A673 (cell line): ENCODE results near the gene LDLRAD3.

ENCODE experiments used
- CTCF ChIP-seq: fragments of 300-800, 200-600 bp; sonication (generic); conservative IDR thresholded peaks from 2 replicates; pipeline ENCODE4 v1.5.1; 2017; ENCODE audit warnings: low read depth, mild to moderate bottlenecking, antibody characterized with exemption, low read length, moderate library complexity, mixed read lengths
- EZH2 ChIP-seq: fragments of 200-600 bp; sonication (generic); IDR thresholded peaks from 2 replicates; pipeline ENCODE4 v1.6.1; 2017; ENCODE audit warnings: borderline replicate concordance, low read depth, mild to moderate bottlenecking, mixed read lengths, antibody characterized with exemption, low read length; ENCODE audit not compliant: poor library complexity, severe bottlenecking

GRCh38 chr11:36241497-36241896 is 297.6 kb downstream of the LDLRAD3 start:
- TF ChIP-seq CTCF (no peak), EZH2 (no peak)
